ENCODE measurements around the gene POLR2C. TPM values are rescaled to one million over a fixed set of nuclear protein-coding genes. Genes with fewer than 3 reads are reported as not detected.

POLR2C gene
- total and polyA plus RNA-seq, 2 experiments from 2014 or later: 37.6 to 123 TPM

GRCh38 chr16:57416084-57416483 lies 46.4 kb upstream of the POLR2C start:
- TF ChIP-seq NANOG (IDR thresholded peaks at IDR 0.05; ENCODE audit: borderline replicate concordance): no peak
- TF ChIP-seq REST (IDR thresholded peaks at IDR 0.05; ENCODE audit: unreplicated experiment): no peak
- TF ChIP-seq ZNF114 (CRISPR knock-in tag; IDR thresholded peaks at IDR 0.05): no peak
- no peak for TF ChIP-seq CTCF (conservative IDR thresholded peaks at IDR 0.05; ENCODE audit: low read depth in 2 of 2)
- TF ChIP-seq EZH2 (IDR thresholded peaks at IDR 0.05; ENCODE audit: low read depth, unreplicated experiment): no peak
- TF ChIP-seq JUNB (IDR thresholded peaks at IDR 0.05; ENCODE audit: unreplicated experiment): no peak
- no peak for TF ChIP-seq ZNF462 (CRISPR knock-in tag; IDR thresholded peaks at IDR 0.05)
- TF ChIP-seq EZH2phosphoT487 (IDR thresholded peaks at IDR 0.05; ENCODE audit: unreplicated experiment): no peak
- TF ChIP-seq ETS1 (IDR thresholded peaks at IDR 0.05): no peak
- no peak for TF ChIP-seq POLR2AphosphoS5 (IDR thresholded peaks at IDR 0.05; ENCODE audit: low read depth)
- TF ChIP-seq STAT1 (IDR thresholded peaks at IDR 0.05; ENCODE audit: unreplicated experiment): no peak
- TF ChIP-seq CREB1 (CRISPR knock-in tag; IDR thresholded peaks at IDR 0.05; ENCODE audit: low read depth): no peak
- no peak for TF ChIP-seq ZNF331 (CRISPR knock-in tag; IDR thresholded peaks at IDR 0.05; ENCODE audit: low read depth)
- ATAC-seq (no peak), DNase-seq (ENCODE audit: low spot score) (no peak)
- peaks cover 8% of the 10 kb centered on the region; the same call in 1 of the 2 replicates for H3K4me1 ChIP-seq (ENCODE audit: insufficient read depth)
- H3K4me3 ChIP-seq: peak overlapping the region; percentile 58; the same call in 1 of the 2 replicates
- H3K36me3 Mint-ChIP-seq (ENCODE audit: low read depth): no peaks in the 10 kb centered on the region
- no peaks in the 10 kb centered on the region for H3K27me3 ChIP-seq (ENCODE audit: insufficient read depth)
- H4K20me1 ChIP-seq (replicated peaks; ENCODE audit: insufficient read depth): no peaks in the 10 kb centered on the region
- H3K79me2 ChIP-seq (replicated peaks; ENCODE audit: insufficient read depth): no peaks in the 10 kb centered on the region
- H3K27ac Mint-ChIP-seq: no peak overlapping the region
- no peaks in the 10 kb centered on the region for H3K9me3 Mint-ChIP-seq
- no peaks in the 10 kb centered on the region for H3K9me2 ChIP-seq (ENCODE audit: insufficient read depth)
- peaks cover 13% of the 10 kb centered on the region for H3K27me3 Mint-ChIP-seq (ENCODE audit: insufficient read depth, low read depth, poor library complexity)
- peak overlapping the region; percentile 75 for H3K4me2 ChIP-seq
- no peak overlapping the region; the same call in 2 of the 3 replicates for H3K4me3 Mint-ChIP-seq
- H3K4me1 Mint-ChIP-seq: peaks cover 30% of the 10 kb centered on the region
- H2AFZ ChIP-seq: peak overlapping the region; percentile 92
- H3K36me3 ChIP-seq (ENCODE audit: insufficient read depth): no peaks in the 10 kb centered on the region
- H3K27ac ChIP-seq (ENCODE audit: low read depth): no peak overlapping the region
- peaks cover 4% of the 10 kb centered on the region for H3F3A ChIP-seq (replicated peaks; ENCODE audit: low read depth)

Measured in GM23338 (cell line).